Caki2 (cell line): Measurements from ENCODE around the gene MTIF3. TPM values are rescaled to one million over a fixed set of nuclear protein-coding genes. Genes with fewer than 3 reads are reported as not detected.
"Not testable (repeated sequence)": the region's sequence is repeated elsewhere in the genome, so short reads cannot be mapped to it uniquely, and the experiment has no call there.

Experiments
- DNase-seq: peaks from one replicate; pipeline ENCODE4 v3.0.0-alpha.2; 2015; ENCODE audit warnings: low read depth
- in situ Hi-C: cut with HindIII; loops from 2 replicates; pipeline ENCODE4 v1.10.0; 2016; ENCODE audit warnings: low sequenced_read_pairs, low pct_unique_long_range_greater_than_20kb, mixed read lengths
- total RNA-seq: library from RNA; depleted of rRNA; stranded (reverse); fragments of >200 nt; shearing (Covaris generic); gene quantifications from 2 replicates; pipeline ENCODE4 v1.2.3, GENCODE V29; 2014; ENCODE audit warnings: low replicate concordance

The MTIF3 gene
- total RNA-seq, 1 experiment from 2014 or later: 44.6 TPM

DNA sequence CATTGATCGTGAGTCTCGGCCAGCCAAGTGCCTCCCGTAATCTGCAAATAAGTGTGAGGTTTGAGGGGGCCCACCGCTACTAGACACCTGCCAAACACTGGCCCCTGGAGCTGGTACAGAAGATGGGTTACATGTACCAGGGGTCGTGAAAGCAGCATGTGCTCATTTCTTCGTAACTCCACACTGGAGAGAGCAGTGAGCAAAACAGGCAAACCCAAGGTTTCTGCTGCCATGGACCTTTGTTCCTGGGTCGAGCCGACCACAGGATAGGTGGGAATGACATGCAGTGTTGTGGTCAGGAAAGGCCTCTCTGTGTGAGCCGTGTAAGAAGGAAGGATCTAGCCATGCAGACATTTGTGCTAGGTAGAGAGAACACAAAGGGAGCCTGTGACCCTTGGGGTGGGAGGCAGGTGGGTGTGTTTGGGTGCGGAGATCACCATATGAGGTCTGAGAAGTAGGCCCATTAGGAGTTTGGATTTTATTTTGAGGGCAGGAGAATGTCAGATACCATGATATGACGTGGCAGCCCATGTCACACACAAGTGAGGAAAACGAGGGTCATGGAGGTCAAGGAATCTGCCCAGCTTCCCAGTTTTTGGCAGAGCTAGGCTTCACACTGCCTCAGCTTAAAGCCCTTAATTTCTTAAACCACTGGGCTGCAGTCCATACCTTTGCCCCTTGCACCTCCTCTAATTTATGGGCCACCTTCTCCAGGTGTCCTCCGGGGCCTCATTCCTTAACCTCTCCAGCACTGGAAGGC, 25.0 kb downstream of the MTIF3 start:
- DNase-seq: no peak
- in situ Hi-C loops: no loop called here

- in situ Hi-C loops: no loop called here
- DNase-seq: peak; percentile 83
Measured at GRCh38 chr13:27424246-27425157, 25.9 kb downstream of the MTIF3 start, which contains the start of gene GTF3A. TSS of gene GTF3A (plus strand) at chr13:27424619.

DNA sequence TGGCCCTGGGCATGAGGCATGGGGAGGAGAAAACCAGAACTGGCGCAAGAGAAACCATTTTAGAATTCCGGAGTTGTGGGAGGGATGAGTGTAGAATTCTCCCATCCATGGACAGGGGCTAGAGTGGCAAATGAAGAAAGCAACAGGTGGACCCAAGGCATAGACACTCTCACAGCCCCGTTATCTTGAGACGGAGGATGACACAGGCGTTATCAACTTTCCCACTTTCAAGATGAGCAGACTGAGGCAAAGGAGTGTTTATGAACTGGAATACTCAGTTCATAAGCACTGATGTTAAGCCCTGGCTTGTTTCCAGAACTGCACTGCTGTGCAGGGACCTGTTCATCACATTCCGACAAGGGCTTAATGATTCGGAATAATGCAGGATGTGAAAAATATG, 27.0 kb downstream of the MTIF3 start:
- in situ Hi-C loops: no loop called here
- DNase-seq: no peak

- no peak for DNase-seq
- in situ Hi-C loops: no loop called here
Measured at GRCh38 chr13:27421101-27421871, 29.1 kb downstream of the MTIF3 start.

DNA sequence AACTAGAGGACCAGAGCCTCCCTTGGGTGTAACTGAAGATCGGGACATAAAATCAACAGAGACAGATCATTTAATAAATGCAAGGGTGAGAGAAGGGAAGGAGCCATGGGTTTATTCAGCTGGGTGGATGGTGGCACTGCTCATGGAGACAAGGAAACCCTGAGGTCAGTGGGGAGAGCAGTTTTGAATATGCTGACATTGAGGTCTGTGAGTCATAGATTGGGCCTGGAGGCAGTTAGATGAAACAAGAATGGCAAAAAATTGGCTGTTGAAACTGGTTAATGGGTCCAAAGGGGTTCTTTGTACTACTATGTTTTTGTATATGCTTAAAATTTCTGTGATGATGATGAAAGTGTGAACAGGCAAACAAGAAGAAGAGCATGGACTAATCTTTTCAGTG, 31.0 kb downstream of the MTIF3 start:
- in situ Hi-C loops: no loop called here

GRCh38 chr13:27415116-27415515, 35.2 kb downstream of the MTIF3 start:
- no peak for DNase-seq
- in situ Hi-C loops: no loop called here

More for the DNA sequence above, 31.0 kb downstream of the MTIF3 start:
- no peak for DNase-seq

DNA sequence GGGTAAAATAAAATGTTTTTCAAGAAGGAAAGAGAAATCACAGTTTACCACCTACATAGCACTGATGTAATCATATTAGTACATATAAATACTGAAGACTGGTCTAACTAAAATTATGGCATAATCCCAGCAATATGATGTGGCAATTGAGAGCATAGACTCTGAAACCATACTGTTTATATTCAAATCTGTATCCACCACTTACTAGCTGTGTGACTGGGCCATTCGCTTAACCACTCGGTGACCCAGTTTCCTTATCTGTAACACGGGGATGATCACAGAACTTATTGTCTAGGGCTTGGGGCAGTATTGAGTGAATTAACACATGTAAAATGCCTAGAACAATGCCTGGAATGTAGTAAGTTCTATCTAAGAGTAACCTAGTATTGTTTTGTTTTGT, 39.0 kb downstream of the MTIF3 start:
- in situ Hi-C loops: no loop called here
- DNase-seq: no peak

- in situ Hi-C loops: no loop called here
- DNase-seq: no peak
Measured at GRCh38 chr13:27409013-27409412, 41.4 kb downstream of the MTIF3 start.

DNA sequence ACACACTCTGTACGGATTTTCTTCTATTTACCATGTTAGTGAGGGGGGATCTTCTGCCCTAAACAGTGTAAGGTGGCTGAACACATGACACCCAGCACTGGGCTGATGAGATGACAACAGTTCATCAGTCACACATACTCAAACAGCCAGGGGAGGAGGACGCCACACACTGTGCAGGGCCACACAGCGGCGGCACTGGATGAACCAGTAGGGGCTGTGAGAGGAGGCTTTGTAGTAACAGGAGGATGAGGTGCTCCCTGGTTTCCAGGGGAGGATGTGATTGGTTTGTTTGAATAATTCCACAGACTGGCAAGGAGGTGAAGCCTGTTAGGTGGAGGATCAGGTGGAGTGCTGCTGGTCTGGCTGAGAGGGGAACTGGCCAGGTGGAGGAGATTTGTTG, 42.3 kb downstream of the MTIF3 start:
- in situ Hi-C loops: no loop called here
- DNase-seq: no peak

GRCh38 chr13:27406178-27406939, 44.0 kb downstream of the MTIF3 start:
- DNase-seq: no peak
- in situ Hi-C loops: no loop called here

GRCh38 chr13:27405546-27406134, 44.7 kb downstream of the MTIF3 start:
- in situ Hi-C loops: no loop called here
- DNase-seq: no peak

DNA sequence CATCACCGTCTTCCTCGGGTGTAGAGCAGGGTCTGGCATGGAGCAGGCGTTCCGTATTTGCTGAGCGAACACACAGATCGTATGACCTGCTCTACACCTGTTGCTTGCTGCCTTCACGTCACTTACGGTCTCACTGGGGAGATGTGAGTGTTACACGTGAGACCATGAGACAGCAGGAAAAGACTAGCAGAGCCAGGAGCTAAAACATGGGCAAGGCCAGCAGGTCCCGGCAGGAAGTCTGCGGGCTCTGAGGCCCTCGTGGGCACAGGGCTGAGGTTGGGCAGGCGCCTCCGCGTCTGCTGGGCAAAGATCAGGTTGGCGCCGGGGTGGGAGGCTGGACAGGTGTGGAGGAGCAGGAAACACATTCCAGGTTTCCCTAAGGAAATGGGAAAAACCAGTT, 45.7 kb downstream of the MTIF3 start:
- DNase-seq: no peak
- in situ Hi-C loops: no loop called here

- in situ Hi-C loops: no loop called here
- no peak for DNase-seq
Measured at GRCh38 chr13:27403727-27404385, 46.5 kb downstream of the MTIF3 start.

GRCh38 chr13:27403203-27403678, 47.1 kb downstream of the MTIF3 start:
- no peak for DNase-seq
- in situ Hi-C loops: no loop called here

- DNase-seq: no peak
- in situ Hi-C loops: no loop called here
Measured at GRCh38 chr13:27401210-27401609, 49.2 kb downstream of the MTIF3 start.

DNA sequence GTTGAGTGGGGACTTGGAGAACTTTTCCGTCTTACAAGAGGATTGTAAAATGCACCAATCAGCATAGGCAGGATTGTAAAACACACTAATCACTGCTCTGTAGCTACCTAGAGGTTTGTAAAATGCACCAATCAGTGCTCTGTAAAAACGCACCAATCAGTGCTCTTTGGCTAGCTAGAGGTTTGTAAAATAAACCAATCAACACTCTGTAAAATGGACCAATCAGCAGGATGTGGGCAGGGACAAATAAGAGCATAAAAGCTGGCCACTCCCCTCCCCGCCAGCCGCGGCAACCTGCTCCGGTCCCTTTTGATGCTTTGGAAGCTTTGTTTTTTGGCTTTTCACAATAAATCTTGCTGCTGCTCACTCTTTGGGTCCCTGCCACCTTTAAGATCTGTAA, 50.0 kb downstream of the MTIF3 start:
- DNase-seq, in situ Hi-C loops: not testable (repeated sequence)

DNA sequence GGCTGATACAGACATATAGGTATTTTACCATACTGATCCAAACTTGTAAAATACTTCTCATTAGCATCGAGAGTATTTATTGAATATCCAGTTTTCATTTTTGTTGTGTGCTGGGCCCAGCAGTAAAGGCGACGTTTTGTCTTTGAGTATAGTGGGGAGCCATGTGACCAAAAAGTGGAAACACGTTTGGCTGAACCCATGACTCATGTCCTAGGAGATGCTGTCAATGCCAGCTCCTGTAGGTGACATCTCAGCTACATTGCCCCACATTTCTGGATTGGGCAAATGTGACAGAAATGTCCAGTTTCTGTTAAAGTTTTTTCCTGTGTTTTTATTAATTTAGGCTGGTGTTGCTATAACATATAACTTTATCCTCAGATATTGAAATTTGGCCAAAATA, 52.0 kb downstream of the MTIF3 start:
- in situ Hi-C loops: no loop called here
- no peak for DNase-seq
